Loucy (cell line): ENCODE results near the gene CTSW.

Source experiments
- H2AFZ ChIP-seq: fragments of 200-600 bp; sonication (generic); 2 replicates; pipeline ENCODE4 v1.6.0; 2016; ENCODE audit warnings: antibody characterized with exemption, mild to moderate bottlenecking, low read length, moderate library complexity
- H3F3A ChIP-seq: fragments of 200-600 bp; 2 replicates; pipeline ENCODE4 v1.6.0; 2016; ENCODE audit warnings: antibody characterized with exemption, low read depth, mild to moderate bottlenecking
- H3K27me3 ChIP-seq: fragments of 200-600 bp; sonication (generic); 2 replicates; pipeline ENCODE4 v1.6.1; 2014; ENCODE audit warnings: low read length, mild to moderate bottlenecking; ENCODE audit not compliant: insufficient read depth, poor library complexity, severe bottlenecking
- H3K36me3 ChIP-seq: fragments of 200-600 bp; sonication (generic); 2 replicates; pipeline ENCODE4 v1.6.1; 2016; ENCODE audit warnings: low read length; ENCODE audit not compliant: insufficient read depth
- H3K4me1 ChIP-seq: fragments of 200-600 bp; sonication (generic); 2 replicates; pipeline ENCODE4 v1.5.1; 2014; ENCODE audit warnings: low read length, mild to moderate bottlenecking; ENCODE audit not compliant: insufficient read depth, poor library complexity, severe bottlenecking
- H3K4me2 ChIP-seq: fragments of 200-600 bp; sonication (generic); 2 replicates; pipeline ENCODE4 v1.6.0; 2014; ENCODE audit warnings: antibody characterized with exemption, low read length, low read depth, mild to moderate bottlenecking; ENCODE audit not compliant: poor library complexity, severe bottlenecking
- H3K4me3 ChIP-seq: fragments of 200-600 bp; sonication (generic); 2 replicates; pipeline ENCODE4 v1.5.1; 2014; ENCODE audit warnings: low read length, mild to moderate bottlenecking, mixed read lengths; ENCODE audit not compliant: poor library complexity, severe bottlenecking
- H3K79me2 ChIP-seq: fragments of 200-600 bp; sonication (generic); 2 replicates; pipeline ENCODE4 v1.6.1; 2014; ENCODE audit warnings: low read length; ENCODE audit not compliant: insufficient read depth
- H3K9ac ChIP-seq: fragments of 200-600 bp; sonication (generic); 2 replicates; pipeline ENCODE4 v1.6.0; 2014; ENCODE audit warnings: mild to moderate bottlenecking, low read depth, low read length, moderate library complexity; ENCODE audit not compliant: poor library complexity, severe bottlenecking
- H3K9me2 ChIP-seq: fragments of 200-600 bp; sonication (generic); replicated peaks from 2 replicates; pipeline ENCODE4 v1.6.1; 2016; ENCODE audit warnings: low read depth, low read length, mixed read lengths
- H3K9me3 ChIP-seq: fragments of 200-600 bp; sonication (generic); 2 replicates; pipeline ENCODE4 v1.6.1; 2014; ENCODE audit warnings: mild to moderate bottlenecking, antibody characterized with exemption, low read length, low read depth; ENCODE audit not compliant: insufficient read depth
- H4K20me1 ChIP-seq: fragments of 200-600 bp; sonication (generic); 2 replicates; pipeline ENCODE4 v1.6.0; 2014; ENCODE audit warnings: antibody characterized with exemption, low read length, mild to moderate bottlenecking; ENCODE audit not compliant: insufficient read depth, poor library complexity, severe bottlenecking
- CTCF ChIP-seq: fragments of 200-600 bp; sonication (generic); conservative IDR thresholded peaks from 2 replicates; pipeline ENCODE4 v1.5.1; 2014; ENCODE audit warnings: mild to moderate bottlenecking, antibody characterized with exemption, low read length
- EZH2phosphoT487 ChIP-seq: fragments of 200-600 bp; IDR thresholded peaks from 2 replicates; pipeline ENCODE4 v1.6.1; 2018; ENCODE audit warnings: antibody characterized with exemption, mild to moderate bottlenecking, moderate library complexity, borderline replicate concordance

CTSW gene

GRCh38 chr11:65900125-65900898, 20.7 kb downstream of the CTSW start, which contains the start of gene FOSL1:
Gene FOSL1, minus strand, starts transcription at chr11:65900388. Its CDS starts 49 bp downstream, at chr11:65900339.
- Histone ChIP-seq H3K79me2 (no peaks in the 10 kb centered on the region), H3F3A (no peaks in the 10 kb centered on the region), H3K4me2 (peak within 1 kb of the TSS; percentile 69), H3K27me3 (no peaks in the 10 kb centered on the region), H3K4me3 (peak within 1 kb of the TSS; percentile 57), H2AFZ (peak within 1 kb of the TSS; percentile 53; the same call in 1 of the 2 replicates), H3K9me2 (no peaks in the 10 kb centered on the region), H3K9me3 (no peaks in the 10 kb centered on the region), H3K9ac (no peak within 1 kb of the TSS), H3K4me1 (peaks cover 7% of the 10 kb centered on the region), H4K20me1 (no peaks in the 10 kb centered on the region), H3K36me3 (no peaks in the 10 kb centered on the region)
- TF ChIP-seq EZH2phosphoT487 (no peak), CTCF (no peak)

- Histone ChIP-seq H3K9me2 (no peaks in the 10 kb centered on the region), H3K4me3 (no peak overlapping the region), H3K9ac (no peak overlapping the region), H3K36me3 (no peaks in the 10 kb centered on the region), H2AFZ (0 out of 2 replicates have a peak overlapping the region, but pooled peaks have one; percentile 53), H3K9me3 (no peaks in the 10 kb centered on the region), H3K4me2 (peak overlapping the region; percentile 69), H3K27me3 (no peaks in the 10 kb centered on the region), H3F3A (no peaks in the 10 kb centered on the region), H3K79me2 (no peaks in the 10 kb centered on the region), H3K4me1 (peaks cover 7% of the 10 kb centered on the region), H4K20me1 (no peaks in the 10 kb centered on the region)
- TF ChIP-seq EZH2phosphoT487 (no peak), CTCF (no peak)
Measured at GRCh38 chr11:65900899-65901180, 21.2 kb downstream of the CTSW start.

DNA sequence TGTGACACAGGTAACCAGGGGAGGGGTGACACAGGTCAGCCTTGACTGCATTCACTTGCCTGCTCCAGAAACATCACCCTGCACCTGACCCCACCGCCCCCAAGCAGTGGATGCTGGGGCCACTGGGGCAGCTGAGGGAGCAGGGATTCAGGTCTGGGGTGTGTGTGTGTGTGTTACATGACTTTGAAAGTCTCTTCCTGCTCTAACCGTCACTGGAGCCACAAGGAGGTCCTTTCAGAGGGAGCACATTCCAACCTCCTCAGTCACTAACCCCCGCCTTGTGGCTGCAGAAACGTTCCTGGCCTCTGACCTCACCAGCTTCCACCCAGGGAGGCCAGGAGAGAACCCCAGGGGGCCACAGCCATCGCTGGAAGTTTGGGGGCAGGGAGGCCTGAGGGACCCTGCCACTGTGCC, 23.4 kb downstream of the CTSW start:
- H2AFZ ChIP-seq, result peak overlapping the region; percentile 66; the same call in 1 of the 2 replicates
- no peaks in the 10 kb centered on the region for H4K20me1 ChIP-seq
- no peaks in the 10 kb centered on the region for H3K9me2 ChIP-seq
- peak overlapping the region; percentile 35 for H3K9ac ChIP-seq
- H3K36me3 ChIP-seq, result no peaks in the 10 kb centered on the region
- no peak overlapping the region for H3K4me2 ChIP-seq
- H3K27me3 ChIP-seq, result no peaks in the 10 kb centered on the region
- no peaks in the 10 kb centered on the region for H3F3A ChIP-seq
- no peak for TF ChIP-seq EZH2phosphoT487
- TF ChIP-seq CTCF, result no peak
- peaks cover 7% of the 10 kb centered on the region for H3K4me1 ChIP-seq
- no peaks in the 10 kb centered on the region for H3K79me2 ChIP-seq
- no peak overlapping the region for H3K4me3 ChIP-seq
- H3K9me3 ChIP-seq, result no peaks in the 10 kb centered on the region
